ENCODE measurements around the gene ERC2.

ERC2 gene

DNA sequence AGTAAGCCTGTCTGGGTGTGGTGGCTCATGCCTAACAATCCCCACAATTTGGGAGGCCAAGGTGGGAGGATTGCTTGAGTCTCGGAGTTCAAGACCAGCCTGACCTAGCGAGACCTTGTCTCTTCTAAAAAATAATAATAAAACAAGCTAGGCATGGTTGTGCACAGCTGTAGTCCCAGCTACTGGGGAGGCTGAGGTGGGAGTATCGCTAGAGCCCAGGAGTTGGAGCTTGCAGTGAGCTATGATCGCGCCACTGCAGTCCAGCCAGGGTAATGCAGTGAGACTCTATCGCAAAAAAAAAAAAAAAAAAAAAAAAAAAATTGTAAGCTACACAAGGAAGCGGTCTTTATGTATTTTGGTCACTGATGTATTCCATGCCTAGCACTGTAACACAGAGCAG lies 738.7 kb downstream of the ERC2 start:
- no peak for DNase-seq (ENCODE audit: low read depth)
- H3K4me3 ChIP-seq (ENCODE audit: low read length), result no peak overlapping the region
- no peak for TF ChIP-seq CTCF (conservative IDR thresholded peaks at IDR 0.05; ENCODE audit: low read length)

- no peak for DNase-seq (ENCODE audit: low read depth)
- no peak overlapping the region for H3K4me3 ChIP-seq (ENCODE audit: low read length)
- no peak for TF ChIP-seq CTCF (conservative IDR thresholded peaks at IDR 0.05; ENCODE audit: low read length)
Measured at GRCh38 chr3:55728461-55729100, 739.7 kb downstream of the ERC2 start.

DNA sequence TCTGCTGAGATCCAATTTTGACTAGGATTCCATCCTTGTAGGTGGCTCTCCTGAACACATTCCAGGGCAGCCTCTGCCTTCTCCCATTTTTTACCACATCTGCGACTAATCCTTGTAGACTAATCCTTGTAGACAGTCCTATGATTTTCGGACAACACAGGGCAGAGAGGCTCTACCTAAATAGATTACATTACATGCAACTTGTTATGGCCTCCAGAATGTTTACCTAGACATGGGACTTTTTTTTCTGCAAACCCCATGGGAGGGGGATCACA lies 741.8 kb downstream of the ERC2 start:
- no peak for TF ChIP-seq CTCF (conservative IDR thresholded peaks at IDR 0.05; ENCODE audit: low read length)
- no peak overlapping the region for H3K4me3 ChIP-seq (ENCODE audit: low read length)
- DNase-seq (ENCODE audit: low read depth), result no peak

- H3K4me3 ChIP-seq (ENCODE audit: low read length), result no peak overlapping the region
- no peak for TF ChIP-seq CTCF (conservative IDR thresholded peaks at IDR 0.05; ENCODE audit: low read length)
- peak; percentile 18 for DNase-seq (ENCODE audit: low read depth)
Measured at GRCh38 chr3:55725681-55726500, 742.4 kb downstream of the ERC2 start.

- peak; percentile 10 for DNase-seq (ENCODE audit: low read depth)
- H3K4me3 ChIP-seq (ENCODE audit: low read length), result no peak overlapping the region
- no peak for TF ChIP-seq CTCF (conservative IDR thresholded peaks at IDR 0.05; ENCODE audit: low read length)
Measured at GRCh38 chr3:55724821-55725220, 743.4 kb downstream of the ERC2 start.

GRCh38 chr3:55724407-55724784 lies 743.9 kb downstream of the ERC2 start:
- H3K4me3 ChIP-seq (ENCODE audit: low read length), result no peak overlapping the region
- no peak for TF ChIP-seq CTCF (conservative IDR thresholded peaks at IDR 0.05; ENCODE audit: low read length)
- DNase-seq (ENCODE audit: low read depth), result no peak
